ENCODE measurements around the gene NEK1.

GRCh38 chr4:169443748-169444147 lies 168.6 kb downstream of the NEK1 start:
- TF ChIP-seq RFX5 (IDR thresholded peaks at IDR 0.05; ENCODE audit: low read length): no peak
- TF ChIP-seq YY1 (IDR thresholded peaks at IDR 0.05; ENCODE audit: low read depth): no peak
- TF ChIP-seq, protein P1, sequence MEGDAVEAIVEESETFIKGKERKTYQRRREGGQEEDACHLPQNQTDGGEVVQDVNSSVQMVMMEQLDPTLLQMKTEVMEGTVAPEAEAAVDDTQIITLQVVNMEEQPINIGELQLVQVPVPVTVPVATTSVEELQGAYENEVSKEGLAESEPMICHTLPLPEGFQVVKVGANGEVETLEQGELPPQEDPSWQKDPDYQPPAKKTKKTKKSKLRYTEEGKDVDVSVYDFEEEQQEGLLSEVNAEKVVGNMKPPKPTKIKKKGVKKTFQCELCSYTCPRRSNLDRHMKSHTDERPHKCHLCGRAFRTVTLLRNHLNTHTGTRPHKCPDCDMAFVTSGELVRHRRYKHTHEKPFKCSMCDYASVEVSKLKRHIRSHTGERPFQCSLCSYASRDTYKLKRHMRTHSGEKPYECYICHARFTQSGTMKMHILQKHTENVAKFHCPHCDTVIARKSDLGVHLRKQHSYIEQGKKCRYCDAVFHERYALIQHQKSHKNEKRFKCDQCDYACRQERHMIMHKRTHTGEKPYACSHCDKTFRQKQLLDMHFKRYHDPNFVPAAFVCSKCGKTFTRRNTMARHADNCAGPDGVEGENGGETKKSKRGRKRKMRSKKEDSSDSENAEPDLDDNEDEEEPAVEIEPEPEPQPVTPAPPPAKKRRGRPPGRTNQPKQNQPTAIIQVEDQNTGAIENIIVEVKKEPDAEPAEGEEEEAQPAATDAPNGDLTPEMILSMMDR (IDR thresholded peaks at IDR 0.05): no peak
- TF ChIP-seq IRF3 (IDR thresholded peaks at IDR 0.05; ENCODE audit: low read depth, low read length): no peak
- TF ChIP-seq RAD21 (IDR thresholded peaks at IDR 0.05; ENCODE audit: low read length): no peak
